Caco-2 (cell line): ENCODE data around the gene ADRA2B. TPM values are rescaled to one million over a fixed set of nuclear protein-coding genes. Genes with fewer than 3 reads are reported as not detected.
"Not testable (repeated sequence)": the region's sequence is repeated elsewhere in the genome, so short reads cannot be mapped to it uniquely, and the experiment has no call there.

Experiments
- BruUV-seq: library from RNA; stranded (reverse); fragments of 400-500 nt; replicated peaks from 2 replicates; lab custom pipeline; 2021; lab: Mats Ljungman, UMichigan
- CTCF ChIA-PET: fragments of 300-600 bp; sonication (Branson Sonifier 250); formaldehyde crosslinking; loops from one replicate; lab custom pipeline; 2022; ENCODE audit warnings: antibody characterized with exemption; lab: Charles Lee
- POLR2A ChIA-PET: fragments of 300-600 bp; sonication (Branson Sonifier 250); formaldehyde crosslinking; loops from one replicate; lab custom pipeline; 2022; ENCODE audit warnings: antibody characterized with exemption; lab: Charles Lee
- DNase-seq, 2 experiments: peaks; one replicate each; pipeline versions ENCODE4 v3.0.0 to v3.0.0-alpha.2; 2020 to 2022
- H3K27me3 ChIP-seq: replicated peaks from 2 replicates; pipeline ENCODE4 v1.6.0; 2011; ENCODE audit warnings: low read length; ENCODE audit not compliant: control insufficient read depth, insufficient read depth
- H3K36me3 ChIP-seq: 2 replicates; pipeline ENCODE4 v1.5.1; 2011; ENCODE audit warnings: low read length; ENCODE audit not compliant: control insufficient read depth, insufficient read depth
- H3K4me1 ChIP-seq: fragments of 250-450 bp; sonication (Bioruptor Pico); 2 replicates; pipeline ENCODE4 v1.5.1; 2020; ENCODE audit warnings: mild to moderate bottlenecking
- H3K4me3 ChIP-seq: 2 replicates; pipeline ENCODE4 v1.5.1; 2011; ENCODE audit warnings: low read depth, mild to moderate bottlenecking, control low read depth, low read length
- H3K9me3 ChIP-seq: fragments of 250-450 bp; sonication (Bioruptor Pico); 2 replicates; pipeline ENCODE4 v1.5.1; 2020; ENCODE audit warnings: mild to moderate bottlenecking, moderate library complexity
- H3K27ac Mint-ChIP-seq: one replicate; pipeline ENCODE4 v1.8.0; 2022; ENCODE audit warnings: mixed read lengths; ENCODE audit not compliant: unreplicated experiment
- H3K27me3 Mint-ChIP-seq: one replicate; pipeline ENCODE4 v1.8.0; 2022; ENCODE audit warnings: mixed read lengths; ENCODE audit not compliant: insufficient read depth, unreplicated experiment
- H3K36me3 Mint-ChIP-seq: one replicate; pipeline ENCODE4 v1.8.0; 2022; ENCODE audit warnings: mild to moderate bottlenecking, mixed read lengths; ENCODE audit not compliant: insufficient read depth, unreplicated experiment
- H3K4me1 Mint-ChIP-seq: one replicate; pipeline ENCODE4 v1.8.0; 2022; ENCODE audit warnings: low read depth, mixed read lengths; ENCODE audit not compliant: unreplicated experiment
- H3K4me3 Mint-ChIP-seq: one replicate; pipeline ENCODE4 v1.8.0; 2022; ENCODE audit warnings: mild to moderate bottlenecking, moderate library complexity, mixed read lengths; ENCODE audit not compliant: unreplicated experiment
- H3K9me3 Mint-ChIP-seq: one replicate; pipeline ENCODE4 v1.8.0; 2022; ENCODE audit warnings: mixed read lengths; ENCODE audit not compliant: unreplicated experiment
- intact Hi-C: fragments of 100-400 bp; cut with micrococcal nuclease; formaldehyde crosslinking; loops from one replicate; pipeline ENCODE4 v1.10.0; 2022; ENCODE audit not compliant: unreplicated experiment
- total RNA-seq: library from RNA; stranded (reverse); gene quantifications from 2 replicates; pipeline ENCODE4 v1.2.3, GENCODE V29; 2022

ADRA2B gene
- total RNA-seq, 1 experiment from 2014 or later: 0.20 TPM

- CTCF ChIA-PET, POLR2A ChIA-PET, BruUV-seq: not testable (repeated sequence)
Measured at GRCh38 chr2:96071087-96071976, 45.0 kb downstream of the ADRA2B start.

GRCh38 chr2:96070351-96070750 lies 46.0 kb downstream of the ADRA2B start:
- H3K4me3 Mint-ChIP-seq, H3K27ac Mint-ChIP-seq, H3K36me3 Mint-ChIP-seq, intact Hi-C loops, CTCF ChIA-PET, BruUV-seq, DNase-seq, H3K27me3 ChIP-seq, H3K9me3 ChIP-seq, H3K9me3 Mint-ChIP-seq, H3K27me3 Mint-ChIP-seq, H3K4me3 ChIP-seq, POLR2A ChIA-PET, H3K36me3 ChIP-seq: not testable (repeated sequence)
- 0 out of 2 replicates have a peak, but pooled peaks cover 11% of the 10 kb centered on the region for H3K4me1 ChIP-seq
- H3K4me1 Mint-ChIP-seq: peaks cover 21% of the 10 kb centered on the region

More at GRCh38 chr2:96071087-96071976, 45.0 kb downstream of the ADRA2B start:
- H3K4me3 Mint-ChIP-seq, H3K4me3 ChIP-seq, H3K27ac Mint-ChIP-seq, H3K36me3 ChIP-seq, DNase-seq, H3K36me3 Mint-ChIP-seq, intact Hi-C loops, H3K27me3 ChIP-seq, H3K27me3 Mint-ChIP-seq, H3K9me3 ChIP-seq: not testable (repeated sequence)
- peaks cover 31% of the 10 kb centered on the region for H3K4me1 Mint-ChIP-seq
- 0 out of 2 replicates have a peak, but pooled peaks cover 11% of the 10 kb centered on the region for H3K4me1 ChIP-seq
- H3K9me3 Mint-ChIP-seq: peaks cover 11% of the 10 kb centered on the region

- H3K36me3 Mint-ChIP-seq, intact Hi-C loops, POLR2A ChIA-PET, H3K4me3 ChIP-seq, H3K36me3 ChIP-seq, H3K27me3 Mint-ChIP-seq, BruUV-seq, H3K9me3 Mint-ChIP-seq, DNase-seq, CTCF ChIA-PET, H3K9me3 ChIP-seq, H3K27ac Mint-ChIP-seq, H3K27me3 ChIP-seq, H3K4me3 Mint-ChIP-seq: not testable (repeated sequence)
- 0 out of 2 replicates have a peak, but pooled peaks cover 11% of the 10 kb centered on the region for H3K4me1 ChIP-seq
- peaks cover 17% of the 10 kb centered on the region for H3K4me1 Mint-ChIP-seq
Measured at GRCh38 chr2:96069878-96070277, 46.5 kb downstream of the ADRA2B start.

- CTCF ChIA-PET: interaction anchor here (1.9 kb wide), 1 partner anchor 45 kb away, joined by 4 read pairs; no protein-coding TSS in a partner anchor
- H3K9me3 Mint-ChIP-seq, BruUV-seq, DNase-seq, H3K4me3 Mint-ChIP-seq, H3K9me3 ChIP-seq, POLR2A ChIA-PET, H3K27me3 ChIP-seq, H3K27ac Mint-ChIP-seq, H3K36me3 ChIP-seq, H3K27me3 Mint-ChIP-seq, H3K36me3 Mint-ChIP-seq, H3K4me3 ChIP-seq, H3K4me1 ChIP-seq, intact Hi-C loops: not testable (repeated sequence)
- peaks cover 15% of the 10 kb centered on the region for H3K4me1 Mint-ChIP-seq
Measured at GRCh38 chr2:96067902-96068581, 48.3 kb downstream of the ADRA2B start.

GRCh38 chr2:96067098-96067660 lies 49.2 kb downstream of the ADRA2B start:
- CTCF ChIA-PET: interaction anchor here (0.6 to 1.9 kb wide), 2 partner anchors 45 to 319 kb away, joined by 4 to 8 read pairs; no protein-coding TSS in a partner anchor
- H3K4me3 ChIP-seq, DNase-seq, intact Hi-C loops, H3K27ac Mint-ChIP-seq, H3K36me3 Mint-ChIP-seq, H3K4me1 ChIP-seq, H3K36me3 ChIP-seq, POLR2A ChIA-PET, BruUV-seq, H3K9me3 Mint-ChIP-seq, H3K27me3 Mint-ChIP-seq, H3K4me3 Mint-ChIP-seq, H3K9me3 ChIP-seq, H3K27me3 ChIP-seq: not testable (repeated sequence)
- peaks cover 11% of the 10 kb centered on the region for H3K4me1 Mint-ChIP-seq

- H3K27me3 ChIP-seq, H3K36me3 ChIP-seq, intact Hi-C loops, H3K9me3 ChIP-seq, H3K4me3 Mint-ChIP-seq, H3K4me3 ChIP-seq, H3K9me3 Mint-ChIP-seq, H3K36me3 Mint-ChIP-seq, H3K4me1 ChIP-seq, H3K27me3 Mint-ChIP-seq, CTCF ChIA-PET, POLR2A ChIA-PET, DNase-seq, H3K27ac Mint-ChIP-seq, BruUV-seq: not testable (repeated sequence)
- H3K4me1 Mint-ChIP-seq: peaks cover 11% of the 10 kb centered on the region
Measured at GRCh38 chr2:96066511-96066910, 49.9 kb downstream of the ADRA2B start.
